ENCODE measurements around the gene CNST.

DNA sequence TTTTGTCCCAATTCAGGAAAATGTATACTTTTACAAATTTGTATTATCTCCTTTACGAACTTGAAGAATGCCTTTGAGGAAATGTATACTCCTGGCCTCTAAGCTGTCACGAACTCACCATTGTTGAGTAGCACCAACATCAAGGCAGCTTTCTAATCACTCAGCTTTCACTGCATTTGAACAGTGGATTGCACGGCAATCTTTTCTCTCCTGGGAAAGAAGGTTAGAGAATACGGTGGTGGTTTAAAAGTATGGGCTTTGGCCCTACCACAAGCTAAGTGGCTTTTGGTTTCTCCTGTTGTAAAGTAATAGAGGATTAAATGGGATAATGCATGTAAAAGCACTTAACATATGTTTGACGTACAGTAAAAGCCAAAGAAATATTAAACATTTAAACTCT, 57.8 kb downstream of the CNST start:
- TF ChIP-seq, protein P1, sequence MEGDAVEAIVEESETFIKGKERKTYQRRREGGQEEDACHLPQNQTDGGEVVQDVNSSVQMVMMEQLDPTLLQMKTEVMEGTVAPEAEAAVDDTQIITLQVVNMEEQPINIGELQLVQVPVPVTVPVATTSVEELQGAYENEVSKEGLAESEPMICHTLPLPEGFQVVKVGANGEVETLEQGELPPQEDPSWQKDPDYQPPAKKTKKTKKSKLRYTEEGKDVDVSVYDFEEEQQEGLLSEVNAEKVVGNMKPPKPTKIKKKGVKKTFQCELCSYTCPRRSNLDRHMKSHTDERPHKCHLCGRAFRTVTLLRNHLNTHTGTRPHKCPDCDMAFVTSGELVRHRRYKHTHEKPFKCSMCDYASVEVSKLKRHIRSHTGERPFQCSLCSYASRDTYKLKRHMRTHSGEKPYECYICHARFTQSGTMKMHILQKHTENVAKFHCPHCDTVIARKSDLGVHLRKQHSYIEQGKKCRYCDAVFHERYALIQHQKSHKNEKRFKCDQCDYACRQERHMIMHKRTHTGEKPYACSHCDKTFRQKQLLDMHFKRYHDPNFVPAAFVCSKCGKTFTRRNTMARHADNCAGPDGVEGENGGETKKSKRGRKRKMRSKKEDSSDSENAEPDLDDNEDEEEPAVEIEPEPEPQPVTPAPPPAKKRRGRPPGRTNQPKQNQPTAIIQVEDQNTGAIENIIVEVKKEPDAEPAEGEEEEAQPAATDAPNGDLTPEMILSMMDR (IDR thresholded peaks at IDR 0.05) = no peak
- no peak for TF ChIP-seq POLR2A (IDR thresholded peaks at IDR 0.05)

Data from lower leg skin (tissue), 3 donors.